Stimulated activated CD8-positive, alpha-beta memory T cell treated with anti-CD3 and anti-CD28 coated beads, Interleukin-4, amount 100 ng/mL, for 1 hour (primary cell): Measurements from ENCODE around the gene SPOCK1.

Experiments used
- DNase-seq, 2 donors: peaks; one replicate each; pipeline ENCODE4 v3.0.0-alpha.2; 2020; ENCODE audit warnings: low read depth in 2 of 2, low spot score in 1 of 2

SPOCK1 gene

GRCh38 chr5:137300411-137301240 is 198.5 kb downstream of the SPOCK1 start:
- DNase-seq, result no peak

GRCh38 chr5:137296213-137296781 is 202.8 kb downstream of the SPOCK1 start:
- no peak for DNase-seq

GRCh38 chr5:137294604-137295003 is 204.5 kb downstream of the SPOCK1 start:
- DNase-seq, result no peak

- DNase-seq, result no peak
Measured at GRCh38 chr5:137292461-137293027, 206.6 kb downstream of the SPOCK1 start.

- DNase-seq, result no peak
Measured at GRCh38 chr5:137291436-137291835, 207.7 kb downstream of the SPOCK1 start.

GRCh38 chr5:137291031-137291430 is 208.1 kb downstream of the SPOCK1 start:
- no peak for DNase-seq

GRCh38 chr5:137290373-137290772 is 208.8 kb downstream of the SPOCK1 start:
- DNase-seq, result no peak

GRCh38 chr5:137289856-137290255 is 209.3 kb downstream of the SPOCK1 start:
- no peak for DNase-seq

GRCh38 chr5:137287569-137287968 is 211.6 kb downstream of the SPOCK1 start:
- DNase-seq, result no peak

- no peak for DNase-seq
Measured at GRCh38 chr5:137286025-137286610, 213.0 kb downstream of the SPOCK1 start.

- DNase-seq, result no peak
Measured at GRCh38 chr5:137283801-137284200, 215.3 kb downstream of the SPOCK1 start.

GRCh38 chr5:137282216-137282615 is 216.9 kb downstream of the SPOCK1 start:
- DNase-seq, result no peak

GRCh38 chr5:137281201-137281600 is 217.9 kb downstream of the SPOCK1 start:
- no peak for DNase-seq

- no peak for DNase-seq
Measured at GRCh38 chr5:137280656-137281055, 218.5 kb downstream of the SPOCK1 start.

GRCh38 chr5:137279521-137280231 is 219.4 kb downstream of the SPOCK1 start:
- DNase-seq, result no peak

GRCh38 chr5:137278476-137278875 is 220.7 kb downstream of the SPOCK1 start:
- no peak for DNase-seq

GRCh38 chr5:137275083-137275482 is 224.0 kb downstream of the SPOCK1 start:
- no peak for DNase-seq

GRCh38 chr5:137273511-137273910 is 225.6 kb downstream of the SPOCK1 start:
- no peak for DNase-seq

- no peak for DNase-seq
Measured at GRCh38 chr5:137272831-137273230, 226.3 kb downstream of the SPOCK1 start.

- DNase-seq, result no peak
Measured at GRCh38 chr5:137269946-137270345, 229.2 kb downstream of the SPOCK1 start.

GRCh38 chr5:137269274-137269673 is 229.9 kb downstream of the SPOCK1 start:
- no peak for DNase-seq
